HG02763 (cell line): Measurements from ENCODE around the gene STC2.

Experiments used
- ATAC-seq: cut with Tn5 transposase; IDR thresholded peaks from one replicate; pipeline ENCODE4 v1.9.1; 2021; ENCODE audit warnings: mild to moderate bottlenecking, moderate library complexity; ENCODE audit not compliant: unreplicated experiment

Gene STC2

DNA sequence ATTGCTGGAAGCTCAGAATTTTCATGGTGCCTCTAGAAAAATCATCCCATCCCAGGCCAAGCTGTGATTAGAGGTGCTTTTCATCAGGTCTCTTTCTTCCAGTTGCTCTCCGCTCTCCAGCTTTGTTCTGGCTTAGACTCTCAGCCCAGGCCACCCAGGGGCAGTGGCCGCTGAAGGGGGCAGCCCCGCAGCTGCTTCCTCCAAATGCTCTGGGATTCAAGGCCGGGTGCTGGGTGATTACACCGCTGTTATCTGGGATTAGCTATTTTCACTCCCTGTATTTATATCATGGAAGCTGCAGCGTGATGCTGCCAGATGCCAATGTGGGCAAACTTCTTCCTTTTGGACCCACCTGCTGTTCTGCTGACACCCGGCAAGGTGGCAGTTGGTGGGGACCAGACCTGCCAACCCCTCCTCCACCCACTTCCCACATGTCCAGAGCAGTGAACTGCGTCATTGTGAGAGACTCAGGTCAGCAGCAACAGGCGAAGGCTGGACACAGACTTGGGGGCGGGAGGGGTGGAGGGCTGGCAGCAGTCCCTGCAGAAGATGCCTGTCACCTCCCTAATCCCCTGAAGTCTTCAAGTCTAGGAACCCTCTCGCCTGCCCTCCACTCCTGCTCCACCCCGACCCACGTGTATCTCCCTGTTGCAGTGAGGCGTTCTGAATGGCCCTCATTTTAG lies 59.3 kb downstream of the STC2 start:
- no peak for ATAC-seq

DNA sequence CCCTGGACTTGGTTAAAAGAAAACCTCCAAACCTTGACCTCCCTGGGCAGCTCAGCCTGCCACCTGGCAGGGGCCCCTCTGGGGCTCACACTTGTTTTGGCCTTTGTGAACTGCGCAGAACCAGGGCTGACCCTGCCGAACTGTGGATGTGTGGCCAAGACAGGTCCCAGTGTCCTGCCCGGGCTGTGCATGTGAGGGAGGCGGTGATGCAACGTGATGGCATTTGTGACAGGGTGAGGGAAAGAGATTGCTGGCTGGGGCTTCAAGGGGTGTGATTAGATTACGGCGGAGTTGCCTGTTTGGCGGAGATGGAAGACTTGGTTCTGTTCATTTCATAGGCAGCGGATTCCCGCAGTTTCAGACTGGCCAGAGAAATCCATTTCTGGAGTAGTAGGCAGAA lies 62.8 kb downstream of the STC2 start:
- ATAC-seq = no peak
